OCI-LY3 (cell line): ENCODE measurements around the gene RGS6.

Experiments used
- H2AFZ ChIP-seq: fragments of 200-600, 300-600 bp; shearing (Covaris generic); 2 replicates; pipeline ENCODE4 v1.6.0; 2014; ENCODE audit warnings: antibody characterized with exemption, low read depth, low read length
- H3K27ac ChIP-seq: fragments of 200-600, 300-600 bp; sonication (generic); 2 replicates; pipeline ENCODE4 v1.5.1; 2014; ENCODE audit warnings: mild to moderate bottlenecking, low read length, moderate library complexity, mixed read lengths
- H3K27me3 ChIP-seq: fragments of 200-600, 300-600 bp; sonication (generic); 2 replicates; pipeline ENCODE4 v1.6.1; 2014; ENCODE audit warnings: low read depth, low read length, mixed read lengths
- H3K36me3 ChIP-seq: fragments of 200-600, 300-600 bp; sonication (generic); replicated peaks from 2 replicates; pipeline ENCODE3; 2014; ENCODE audit warnings: low read depth, low read length, mixed read lengths
- H3K4me1 ChIP-seq: fragments of 300-600, 200-600 bp; sonication (generic); 2 replicates; pipeline ENCODE4 v1.6.1; 2014; ENCODE audit warnings: low read length, mixed read lengths
- H3K4me2 ChIP-seq: fragments of 200-600, 300-600 bp; sonication (generic); 2 replicates; pipeline ENCODE4 v1.6.1; 2014; ENCODE audit warnings: low read length, mixed read lengths
- H3K4me3 ChIP-seq: fragments of 300-600, 200-600 bp; sonication (generic); 2 replicates; pipeline ENCODE4 v1.5.1; 2014; ENCODE audit warnings: antibody characterized with exemption, mild to moderate bottlenecking, low read length, moderate library complexity
- H3K79me2 ChIP-seq: fragments of 300-600, 200-600 bp; shearing (Covaris generic); 2 replicates; pipeline ENCODE4 v1.6.1; 2014; ENCODE audit warnings: mild to moderate bottlenecking, low read length, mixed read lengths
- H3K9ac ChIP-seq: fragments of 300-600, 200-600 bp; shearing (Covaris generic); 2 replicates; pipeline ENCODE4 v1.6.0; 2014; ENCODE audit warnings: mild to moderate bottlenecking, low read length, moderate library complexity
- H3K9me3 ChIP-seq: fragments of 200-600, 300-600 bp; shearing (Covaris generic); 2 replicates; pipeline ENCODE4 v1.6.1; 2014; ENCODE audit warnings: low read length, mixed read lengths; ENCODE audit not compliant: insufficient read depth
- H4K20me1 ChIP-seq: fragments of 200-600, 300-600 bp; sonication (generic); 2 replicates; pipeline ENCODE4 v1.6.1; 2016; ENCODE audit warnings: low read length, mixed read lengths; ENCODE audit not compliant: insufficient read depth
- EZH2phosphoT487 ChIP-seq: fragments of 200-600 bp; shearing (Covaris generic); IDR thresholded peaks from 2 replicates; pipeline ENCODE4 v1.6.1; 2018; ENCODE audit warnings: antibody characterized with exemption, mixed run types, low read depth
- TF ChIP-seq, protein P1 (sequence below): fragments of 200-600, 300-600 bp; sonication (generic); IDR thresholded peaks from 2 replicates; pipeline ENCODE4 v1.5.1; 2014; ENCODE audit warnings: antibody characterized with exemption, low read length, low read depth

RGS6 gene

DNA sequence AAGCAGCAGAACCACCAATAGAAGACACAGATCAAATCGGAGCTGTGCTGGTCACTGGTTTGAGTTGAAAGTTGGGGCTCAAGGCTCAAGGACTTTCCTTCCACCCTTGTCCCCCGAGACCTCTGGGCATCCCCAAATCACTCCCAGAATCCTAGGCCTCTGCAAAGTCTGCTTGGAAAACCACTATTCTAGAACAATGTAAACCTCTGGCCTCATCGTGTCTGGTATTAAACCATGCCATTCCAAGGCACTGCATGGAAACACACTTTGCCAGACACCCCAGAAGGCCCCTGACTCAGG, 673.6 kb downstream of the RGS6 start:
- no peaks in the 10 kb centered on the region for H3K9me3 ChIP-seq
- H3K4me2 ChIP-seq, result no peak overlapping the region
- TF ChIP-seq EZH2phosphoT487, result no peak
- TF ChIP-seq, protein P1, sequence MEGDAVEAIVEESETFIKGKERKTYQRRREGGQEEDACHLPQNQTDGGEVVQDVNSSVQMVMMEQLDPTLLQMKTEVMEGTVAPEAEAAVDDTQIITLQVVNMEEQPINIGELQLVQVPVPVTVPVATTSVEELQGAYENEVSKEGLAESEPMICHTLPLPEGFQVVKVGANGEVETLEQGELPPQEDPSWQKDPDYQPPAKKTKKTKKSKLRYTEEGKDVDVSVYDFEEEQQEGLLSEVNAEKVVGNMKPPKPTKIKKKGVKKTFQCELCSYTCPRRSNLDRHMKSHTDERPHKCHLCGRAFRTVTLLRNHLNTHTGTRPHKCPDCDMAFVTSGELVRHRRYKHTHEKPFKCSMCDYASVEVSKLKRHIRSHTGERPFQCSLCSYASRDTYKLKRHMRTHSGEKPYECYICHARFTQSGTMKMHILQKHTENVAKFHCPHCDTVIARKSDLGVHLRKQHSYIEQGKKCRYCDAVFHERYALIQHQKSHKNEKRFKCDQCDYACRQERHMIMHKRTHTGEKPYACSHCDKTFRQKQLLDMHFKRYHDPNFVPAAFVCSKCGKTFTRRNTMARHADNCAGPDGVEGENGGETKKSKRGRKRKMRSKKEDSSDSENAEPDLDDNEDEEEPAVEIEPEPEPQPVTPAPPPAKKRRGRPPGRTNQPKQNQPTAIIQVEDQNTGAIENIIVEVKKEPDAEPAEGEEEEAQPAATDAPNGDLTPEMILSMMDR, result no peak
- H3K79me2 ChIP-seq, result no peaks in the 10 kb centered on the region
- H3K27me3 ChIP-seq, result peaks cover 24% of the 10 kb centered on the region
- H2AFZ ChIP-seq, result no peak overlapping the region
- H3K4me3 ChIP-seq, result no peak overlapping the region
- H3K9ac ChIP-seq, result no peak overlapping the region
- no peaks in the 10 kb centered on the region for H4K20me1 ChIP-seq
- H3K4me1 ChIP-seq, result no peaks in the 10 kb centered on the region
- no peak overlapping the region for H3K27ac ChIP-seq
- H3K36me3 ChIP-seq, result no peaks in the 10 kb centered on the region

DNA sequence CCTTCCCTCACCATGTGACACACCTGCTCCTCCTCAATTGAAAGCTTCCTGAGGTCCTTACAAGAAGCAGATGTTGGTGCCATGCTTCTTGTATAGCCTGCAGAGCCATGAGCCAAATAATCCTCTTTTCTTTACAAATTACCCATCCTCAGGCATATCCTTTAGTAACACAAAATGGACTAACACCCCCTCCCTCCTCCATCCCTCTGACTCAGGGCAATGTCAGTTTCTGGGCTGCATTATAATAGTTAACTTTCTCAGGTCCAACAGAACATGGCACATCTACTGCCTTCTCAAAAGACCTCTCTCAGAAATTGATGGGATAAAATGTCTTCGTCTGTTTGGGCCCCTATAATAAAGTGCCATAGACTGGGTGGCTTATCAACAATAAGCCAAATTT, 674.6 kb downstream of the RGS6 start:
- H3K4me2 ChIP-seq, result no peak overlapping the region
- no peaks in the 10 kb centered on the region for H3K9me3 ChIP-seq
- no peaks in the 10 kb centered on the region for H3K79me2 ChIP-seq
- no peaks in the 10 kb centered on the region for H3K36me3 ChIP-seq
- no peaks in the 10 kb centered on the region for H4K20me1 ChIP-seq
- H2AFZ ChIP-seq, result no peak overlapping the region
- peaks cover 15% of the 10 kb centered on the region for H3K27me3 ChIP-seq
- H3K9ac ChIP-seq, result no peak overlapping the region
- no peak overlapping the region for H3K27ac ChIP-seq
- H3K4me3 ChIP-seq, result no peak overlapping the region
- no peaks in the 10 kb centered on the region for H3K4me1 ChIP-seq
- TF ChIP-seq, protein P1, result no peak
- TF ChIP-seq EZH2phosphoT487, result no peak

DNA sequence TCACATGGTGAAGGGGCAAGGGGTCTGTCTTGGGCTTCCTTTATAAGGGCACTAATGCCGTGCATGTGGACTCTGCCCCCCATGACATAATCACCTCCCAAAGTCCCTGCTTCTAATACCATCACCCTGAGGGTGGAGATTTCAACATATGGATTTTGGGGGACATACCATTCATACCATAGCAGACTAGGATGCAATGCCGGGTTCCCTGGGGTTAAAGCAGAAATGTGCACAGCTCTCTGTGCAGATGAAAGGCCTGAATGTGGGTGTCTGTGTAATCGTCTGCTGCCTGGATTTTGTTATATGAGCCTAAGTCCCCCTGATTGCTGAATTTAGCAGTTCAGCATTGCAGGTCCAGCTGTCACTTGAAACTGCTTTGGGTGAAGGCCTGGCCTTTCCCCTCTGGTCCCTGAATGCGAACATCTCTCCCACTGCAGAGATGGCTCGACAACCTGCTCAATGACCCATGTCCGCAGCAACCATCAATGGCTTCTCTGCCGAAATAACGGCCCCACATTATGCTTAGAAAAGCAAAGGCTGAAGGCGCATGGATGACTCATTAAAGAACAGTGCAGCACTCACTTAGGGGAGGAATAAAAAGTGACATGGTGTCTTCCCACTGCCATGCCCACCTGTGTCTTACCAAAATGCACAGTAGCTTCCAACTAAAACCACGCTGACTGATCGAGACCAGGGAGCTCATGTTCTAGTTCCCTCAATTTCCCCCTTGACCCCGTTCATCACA, 675.3 kb downstream of the RGS6 start:
- TF ChIP-seq, protein P1, result no peak
- TF ChIP-seq EZH2phosphoT487, result no peak
- Histone ChIP-seq H3K9me3 (no peaks in the 10 kb centered on the region), H3K4me1 (no peaks in the 10 kb centered on the region), H3K4me2 (no peak overlapping the region), H2AFZ (no peak overlapping the region), H3K79me2 (no peaks in the 10 kb centered on the region), H3K9ac (no peak overlapping the region), H3K4me3 (no peak overlapping the region), H4K20me1 (no peaks in the 10 kb centered on the region), H3K27ac (no peak overlapping the region), H3K27me3 (peaks cover 10% of the 10 kb centered on the region; the same call in 1 of the 2 replicates), H3K36me3 (no peaks in the 10 kb centered on the region)

DNA sequence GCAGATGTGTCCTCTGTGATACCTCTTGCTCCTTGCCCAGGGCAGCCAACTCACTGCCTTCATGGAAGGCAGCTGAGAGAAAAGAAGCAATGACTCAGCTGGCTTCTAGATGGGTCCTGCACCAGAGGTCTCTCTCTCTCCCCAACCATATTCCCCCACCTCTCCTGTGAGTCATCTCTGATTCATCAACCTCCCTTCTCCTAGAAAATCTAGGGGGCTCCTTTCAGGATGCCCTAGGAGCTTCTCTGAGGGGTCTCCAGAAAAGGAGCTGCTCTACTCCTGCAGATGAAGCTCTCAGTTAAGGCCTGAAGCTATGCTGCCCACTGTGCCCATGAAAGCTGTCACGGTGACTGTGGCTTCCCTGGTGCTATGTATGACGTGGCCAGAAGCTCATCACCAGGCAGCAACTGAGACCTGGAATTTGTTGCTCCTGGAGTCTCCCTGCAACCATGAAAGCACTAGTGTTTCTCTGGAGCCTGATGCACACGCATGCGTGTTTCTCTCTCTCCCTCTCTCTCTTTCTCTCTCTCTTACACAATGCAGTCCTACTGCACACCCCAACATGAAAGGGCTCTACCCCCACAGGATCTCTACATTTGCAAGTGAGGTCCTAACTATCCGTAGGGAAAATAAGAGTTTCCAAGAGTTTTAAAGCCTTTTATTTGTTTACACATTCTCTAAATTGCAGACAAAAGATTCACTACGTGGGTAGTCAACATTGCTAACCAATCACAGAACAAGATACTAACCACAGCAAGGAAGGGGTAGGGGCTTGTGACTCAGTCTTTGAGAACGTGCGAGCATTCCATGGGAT, 676.4 kb downstream of the RGS6 start:
- Histone ChIP-seq H3K36me3 (no peaks in the 10 kb centered on the region), H3K27me3 (peaks cover 5% of the 10 kb centered on the region; the same call in 1 of the 2 replicates), H3K4me2 (no peak overlapping the region), H4K20me1 (no peaks in the 10 kb centered on the region), H3K4me1 (no peaks in the 10 kb centered on the region), H3K9ac (no peak overlapping the region), H3K9me3 (no peaks in the 10 kb centered on the region), H3K4me3 (no peak overlapping the region), H3K27ac (no peak overlapping the region), H2AFZ (no peak overlapping the region), H3K79me2 (no peaks in the 10 kb centered on the region)
- TF ChIP-seq EZH2phosphoT487, result no peak
